Esophagus squamous epithelium (tissue), 5 donors: Measurements from ENCODE around the gene VAMP1. TPM values are rescaled to one million over a fixed set of nuclear protein-coding genes. Genes with fewer than 3 reads are reported as not detected.
"Not testable (repeated sequence)": the region's sequence is repeated elsewhere in the genome, so short reads cannot be mapped to it uniquely, and the experiment has no call there.

Experiments
- DNase-seq: peaks from one replicate; lab custom pipeline; 2025; lab: John Stamatoyannopoulos, UW
- H3K27ac ChIP-seq, 4 donors: fragments of 200-600 bp; sonication (generic); one replicate each; pipeline ENCODE4 v1.5.1; 2016 to 2019; ENCODE audit warnings: mild to moderate bottlenecking in 1 of 4
- H3K27me3 ChIP-seq, 4 donors: fragments of 200-600 bp; sonication (generic); 1 replicate in 3 of 4; 2 replicates in 1 of 4; pipeline versions ENCODE4 v1.5.1 to v1.6.0; 2017 to 2021; ENCODE audit warnings: antibody characterized with exemption in 1 of 4
- H3K36me3 ChIP-seq, 3 donors: fragments of 200-600 bp; sonication (generic); one replicate each; pipeline ENCODE4 v1.5.1; 2016 to 2019
- H3K4me1 ChIP-seq, 3 donors: fragments of 200-600 bp; sonication (generic); one replicate each; pipeline ENCODE4 v1.5.1; 2017 to 2019
- H3K4me3 ChIP-seq, 4 donors: fragments of 200-600 bp; sonication (generic); 1 replicate in 3 of 4; 2 replicates in 1 of 4; pipeline ENCODE4 v1.5.1; 2016 to 2019; ENCODE audit warnings: mild to moderate bottlenecking in 2 of 4, moderate library complexity in 1 of 4
- H3K9me3 ChIP-seq, 3 donors: fragments of 200-600 bp; sonication (generic); one replicate each; pipeline ENCODE4 v1.5.1; 2016 to 2019
- CTCF ChIP-seq, 6 experiments: fragments of 450-650 bp in 4 of 6; fragments of 200-600 bp in 2 of 6; sonication (generic) in 2 of 6; IDR thresholded peaks; one replicate each; pipeline ENCODE4 v1.5.1; 2016 to 2019; ENCODE audit warnings: antibody characterized with exemption in 6 of 6, mild to moderate bottlenecking in 4 of 6, moderate library complexity in 4 of 6
- POLR2A ChIP-seq, 4 donors: fragments of 450-650 bp; IDR thresholded peaks; one replicate each; pipeline ENCODE4 v1.6.1; 2017; ENCODE audit warnings: antibody characterized with exemption in 4 of 4, mild to moderate bottlenecking in 4 of 4, moderate library complexity in 3 of 4
- WGBS, 2 donors: methylation state at CpG; one replicate each; pipeline ENCODE4 v1.1.5; 2018; 5-methylcytosine and 5-hydroxymethylcytosine counted together
- intact Hi-C: fragments of 100-400 bp; cut with DNase I; formaldehyde crosslinking; loops from one replicate; pipeline ENCODE4 v1.15.0; 2022
- total RNA-seq, 4 donors: library from RNA; depleted of rRNA; stranded (reverse); fragments of >200 nt; gene quantifications; one replicate each; pipeline ENCODE4 v1.1.0, GENCODE V29; 2016
- donor health status: DM: yes; HTN: yes; CAD: no.

VAMP1 gene
- total RNA-seq, 4 donors from 2014 or later = 1.2 to 9.1 (median 5.1) TPM

DNA sequence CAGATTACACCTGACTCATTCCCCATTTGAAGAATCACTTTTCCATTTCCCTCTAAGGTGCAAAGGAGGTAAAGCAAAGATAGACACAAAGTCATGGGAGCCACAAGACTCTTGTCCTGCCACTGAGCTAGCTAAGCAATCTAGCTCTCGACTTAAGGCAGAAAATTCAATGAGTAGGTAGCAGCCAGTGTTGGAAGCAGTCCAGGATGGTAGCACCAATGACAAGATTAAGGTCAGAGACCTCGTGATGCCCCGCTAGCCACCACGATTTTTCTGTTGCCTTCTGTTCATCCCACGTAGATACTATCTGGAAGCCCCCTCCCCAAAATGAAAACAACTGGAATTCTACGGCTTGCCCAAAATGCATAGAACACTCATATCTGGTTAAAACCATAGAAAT, 1.4 kb downstream of the VAMP1 start:
- no peak for DNase-seq
- H3K27ac ChIP-seq = peak overlapping the region; percentile 84 to 96 (median 89)

DNA sequence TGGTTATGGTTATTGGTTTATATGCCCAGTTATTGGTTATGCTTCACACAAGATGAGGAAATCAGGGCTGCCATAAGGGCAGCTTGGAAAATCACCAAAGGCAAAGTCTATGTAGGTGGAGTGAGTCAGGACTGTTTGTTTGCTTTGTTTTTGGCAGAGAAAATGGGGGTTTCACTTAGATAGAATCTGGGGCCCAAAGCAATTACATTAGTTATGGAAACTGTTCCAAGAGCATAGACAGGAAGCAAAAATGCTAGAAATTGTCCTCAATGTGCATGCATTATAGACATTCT, 2.2 kb downstream of the VAMP1 start:
- intact Hi-C loops = loop anchor here (10.0 kb wide), 1 partner anchor 143 kb away; no protein-coding TSS in a partner anchor

More for the DNA sequence above, 1.4 kb downstream of the VAMP1 start:
- intact Hi-C loops = loop anchor here (10.0 kb wide), 1 partner anchor 144 kb away; no protein-coding TSS in a partner anchor
- 51 to 65% methylated on average over 6 of the region's 6 CpGs for WGBS, 2 donors
- Histone ChIP-seq H3K9me3 (no peaks in the 10 kb centered on the region), H3K36me3 (peaks cover 4 to 26% (median 10%) of the 10 kb centered on the region in 3 donors), H3K27me3 (no peaks in the 10 kb centered on the region), H3K4me1 (peaks cover 6 to 62% (median 28%) of the 10 kb centered on the region in 3 donors), H3K4me3 (peak overlapping the region in 3 of 4 donors; percentile 65 to 89 (median 69))
- TF ChIP-seq CTCF (IDR thresholded peaks at IDR 0.05) (no peak), POLR2A (IDR thresholded peaks at IDR 0.05) (no peak)

GRCh38 chr12:6467571-6468282, 2.8 kb downstream of the VAMP1 start:
- H3K4me3 ChIP-seq = peak overlapping the region in 1 of 4 donors; percentile 89
- H3K36me3 ChIP-seq = peaks cover 4 to 39% (median 12%) of the 10 kb centered on the region in 3 donors
- intact Hi-C loops = loop anchor here (10.0 kb wide), 1 partner anchor 143 kb away; no protein-coding TSS in a partner anchor
- H3K4me1 ChIP-seq = peaks cover 6 to 75% (median 33%) of the 10 kb centered on the region in 3 donors
- H3K27ac ChIP-seq, H3K27me3 ChIP-seq, H3K9me3 ChIP-seq, DNase-seq: not testable (repeated sequence)
- WGBS, 2 donors = 91 to 96% methylated on average over 3 to 5 of the region's 9 CpGs

More for the DNA sequence above, 2.2 kb downstream of the VAMP1 start:
- peaks cover 4 to 34% (median 12%) of the 10 kb centered on the region in 3 donors for H3K36me3 ChIP-seq
- H3K9me3 ChIP-seq = no peaks in the 10 kb centered on the region
- no peaks in the 10 kb centered on the region for H3K27me3 ChIP-seq
- H3K4me3 ChIP-seq = peak overlapping the region in 1 of 4 donors; percentile 89
- H3K4me1 ChIP-seq = peaks cover 6 to 70% (median 32%) of the 10 kb centered on the region in 3 donors
- no peak for TF ChIP-seq POLR2A (IDR thresholded peaks at IDR 0.05)
- TF ChIP-seq CTCF (IDR thresholded peaks at IDR 0.05) = no peak
- DNase-seq = no peak
- H3K27ac ChIP-seq = peak overlapping the region in 1 of 4 donors; percentile 90

DNA sequence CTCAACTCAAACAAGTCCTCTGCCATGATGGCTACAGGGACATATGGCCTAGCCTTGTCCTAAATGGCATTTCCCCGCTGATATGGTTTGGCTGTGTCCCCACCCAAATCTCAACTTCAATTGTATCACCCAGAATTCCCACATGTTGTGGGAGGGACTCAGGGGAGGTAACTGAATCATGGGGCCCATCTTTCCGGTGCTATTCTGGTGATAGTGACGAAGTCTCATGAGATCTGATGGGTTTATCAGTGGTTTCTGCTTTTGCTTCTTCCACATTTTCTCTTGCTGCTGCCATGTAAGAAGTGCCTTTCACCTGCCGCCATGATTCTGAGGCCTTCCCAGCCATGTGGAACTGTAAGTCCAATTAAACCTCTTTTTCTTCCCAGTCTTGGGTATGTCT, 3.7 kb downstream of the VAMP1 start:
- Histone ChIP-seq H3K36me3 (peaks cover 10 to 49% (median 12%) of the 10 kb centered on the region in 3 donors), H3K4me1 (peaks cover 6 to 85% (median 37%) of the 10 kb centered on the region in 3 donors)
- H3K9me3 ChIP-seq, H3K27ac ChIP-seq, DNase-seq, H3K4me3 ChIP-seq, H3K27me3 ChIP-seq: not testable (repeated sequence)
- intact Hi-C loops = loop anchor here (10.0 kb wide), 1 partner anchor 142 kb away; no protein-coding TSS in a partner anchor
- WGBS, 2 donors = 88 to 92% methylated on average over 4 of the region's 4 CpGs

DNA sequence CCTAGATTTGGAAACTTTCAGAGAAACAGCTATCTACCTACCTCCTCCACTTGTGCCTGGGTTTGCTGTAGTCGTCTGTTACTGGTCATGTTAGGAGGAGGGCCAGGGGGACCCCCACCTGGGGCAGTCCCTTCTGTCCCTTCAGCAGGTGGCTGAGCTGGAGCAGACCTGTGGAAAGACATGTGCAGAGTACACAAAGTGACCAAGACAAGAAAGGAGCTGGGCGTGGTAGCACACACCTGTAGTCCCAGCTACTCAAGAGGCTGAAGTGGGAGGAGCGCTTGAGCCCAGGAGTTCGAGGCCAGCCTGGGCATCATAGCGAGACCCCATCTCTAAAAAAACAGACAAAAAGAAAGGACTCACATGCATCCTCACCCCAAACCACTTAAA, 4.3 kb downstream of the VAMP1 start:
- no peak overlapping the region for H3K4me3 ChIP-seq
- no peak for TF ChIP-seq POLR2A (IDR thresholded peaks at IDR 0.05)
- no peak for TF ChIP-seq CTCF (IDR thresholded peaks at IDR 0.05)
- peaks cover 12 to 55% (median 14%) of the 10 kb centered on the region in 3 donors for H3K36me3 ChIP-seq
- intact Hi-C loops = loop anchor here (10.0 kb wide), 1 partner anchor 141 kb away; no protein-coding TSS in a partner anchor
- no peak for DNase-seq
- no peaks in the 10 kb centered on the region for H3K9me3 ChIP-seq
- no peak overlapping the region for H3K27ac ChIP-seq
- H3K27me3 ChIP-seq = no peaks in the 10 kb centered on the region
- 82 to 84% methylated on average over 5 of the region's 5 CpGs for whole genome bisulfite sequencing, 2 donors
- H3K4me1 ChIP-seq = peaks cover 2 to 86% (median 38%) of the 10 kb centered on the region in 3 donors
